Measurements from ENCODE around the gene CBARP.

- TF ChIP-seq CTCF (conservative IDR thresholded peaks at IDR 0.05; ENCODE audit: low read depth, low read length) (no peak), EZH2 (IDR thresholded peaks at IDR 0.05; ENCODE audit: borderline replicate concordance, low read depth, low read length, poor library complexity, severe bottlenecking) (no peak)
Observed at GRCh38 chr19:1225440-1226226, 12.2 kb downstream of the CBARP start.
